AG10803 (cell line): Measurements from ENCODE around the gene COMTD1.
A peak's percentile ranks its signal among the peaks of the same experiment; 100 is the strongest.

ENCODE experiments used
- DNase-seq: peaks from one replicate; pipeline ENCODE4 v3.0.0; 2010; ENCODE audit warnings: low read depth
- H3K4me3 ChIP-seq: 2 replicates; pipeline ENCODE4 v1.5.1; 2011; ENCODE audit warnings: mild to moderate bottlenecking, low read length, control low read depth
- TF ChIP-seq, protein P1 (sequence below): conservative IDR thresholded peaks from 2 replicates; pipeline ENCODE4 v1.5.1; 2011; ENCODE audit warnings: mild to moderate bottlenecking, low read length, control low read depth, inconsistent platforms

Gene COMTD1

DNA sequence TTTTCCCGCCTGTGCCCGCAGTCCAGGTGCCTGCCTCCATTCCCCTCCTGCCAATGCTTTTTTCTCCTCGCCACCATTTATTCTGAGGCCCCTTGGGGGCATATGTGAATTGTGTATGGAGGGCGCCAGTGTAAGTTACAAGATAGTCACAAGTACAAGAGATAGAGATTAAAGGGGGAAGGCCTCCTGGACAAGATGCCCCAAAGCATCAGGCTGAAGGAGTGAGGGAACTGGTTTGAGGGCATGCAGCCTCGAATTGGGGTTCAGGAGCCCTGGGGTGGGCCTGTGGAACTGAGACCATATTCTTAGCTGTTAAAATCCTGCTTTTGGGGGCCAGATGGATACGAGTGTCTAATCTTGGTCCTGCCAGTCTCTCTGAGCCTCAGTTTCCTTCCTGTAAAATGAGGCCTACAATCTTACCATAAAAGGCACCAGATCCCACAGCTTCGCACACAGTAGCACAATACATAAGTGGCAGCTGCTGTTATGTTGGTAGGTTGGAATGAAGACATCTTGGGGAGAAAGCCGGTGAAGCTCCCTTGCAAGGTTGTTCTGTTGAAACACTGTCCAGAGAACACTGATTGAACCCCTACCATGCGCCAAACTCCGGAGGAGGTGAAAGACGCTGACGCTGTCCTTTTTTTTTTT is 545 bp upstream of the COMTD1 start:
- H3K4me3 ChIP-seq = no peak overlapping the region
- TF ChIP-seq, protein P1, sequence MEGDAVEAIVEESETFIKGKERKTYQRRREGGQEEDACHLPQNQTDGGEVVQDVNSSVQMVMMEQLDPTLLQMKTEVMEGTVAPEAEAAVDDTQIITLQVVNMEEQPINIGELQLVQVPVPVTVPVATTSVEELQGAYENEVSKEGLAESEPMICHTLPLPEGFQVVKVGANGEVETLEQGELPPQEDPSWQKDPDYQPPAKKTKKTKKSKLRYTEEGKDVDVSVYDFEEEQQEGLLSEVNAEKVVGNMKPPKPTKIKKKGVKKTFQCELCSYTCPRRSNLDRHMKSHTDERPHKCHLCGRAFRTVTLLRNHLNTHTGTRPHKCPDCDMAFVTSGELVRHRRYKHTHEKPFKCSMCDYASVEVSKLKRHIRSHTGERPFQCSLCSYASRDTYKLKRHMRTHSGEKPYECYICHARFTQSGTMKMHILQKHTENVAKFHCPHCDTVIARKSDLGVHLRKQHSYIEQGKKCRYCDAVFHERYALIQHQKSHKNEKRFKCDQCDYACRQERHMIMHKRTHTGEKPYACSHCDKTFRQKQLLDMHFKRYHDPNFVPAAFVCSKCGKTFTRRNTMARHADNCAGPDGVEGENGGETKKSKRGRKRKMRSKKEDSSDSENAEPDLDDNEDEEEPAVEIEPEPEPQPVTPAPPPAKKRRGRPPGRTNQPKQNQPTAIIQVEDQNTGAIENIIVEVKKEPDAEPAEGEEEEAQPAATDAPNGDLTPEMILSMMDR = no peak
- no peak for DNase-seq

- peak overlapping the region; percentile 68 for H3K4me3 ChIP-seq
- no peak for DNase-seq
Observed at GRCh38 chr10:75234683-75235374, 928 bp downstream of the COMTD1 start.

DNA sequence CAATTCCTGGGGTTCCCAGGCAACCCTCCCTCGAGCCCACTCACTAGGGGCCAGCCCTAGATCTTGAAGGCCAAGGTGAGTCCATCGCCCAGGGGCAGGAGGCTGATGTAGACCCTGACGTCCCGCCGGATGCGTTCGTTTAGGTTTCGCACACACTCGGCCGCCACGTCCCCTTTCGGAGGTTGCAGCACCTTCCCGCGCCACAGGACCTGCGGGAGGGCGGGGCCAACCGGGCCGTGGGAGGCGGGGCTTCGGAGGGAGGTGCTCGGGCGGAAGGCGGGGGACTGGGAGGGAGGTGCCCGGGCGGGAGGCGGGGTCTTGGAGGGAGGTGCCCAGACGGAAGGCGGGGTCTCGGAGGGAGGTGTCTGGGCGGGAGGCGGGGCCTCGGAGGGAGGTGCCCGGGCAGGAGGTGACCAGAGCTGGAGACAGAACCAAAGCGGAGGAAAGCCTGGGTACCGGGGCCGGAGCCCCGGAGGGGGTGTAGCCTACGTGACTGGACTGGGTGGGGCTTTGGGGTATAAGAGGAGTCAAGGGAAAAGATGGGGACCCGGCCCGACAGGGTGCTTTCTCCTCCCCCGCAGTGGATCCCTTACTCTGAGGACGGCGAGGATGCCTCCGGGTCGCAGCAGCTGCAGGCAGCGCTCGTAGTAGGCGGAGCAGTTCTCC is 1.6 kb downstream of the COMTD1 start:
- DNase-seq = peak; percentile 85

More at GRCh38 chr10:75234683-75235374, 928 bp downstream of the COMTD1 start:
- TF ChIP-seq, protein P1 = no peak

GRCh38 chr10:75233444-75234016 is 2.2 kb downstream of the COMTD1 start:
- TF ChIP-seq, protein P1 = no peak
- no peak overlapping the region; the same call in 1 of the 2 replicates for H3K4me3 ChIP-seq
- no peak for DNase-seq

More for the DNA sequence above, 1.6 kb downstream of the COMTD1 start:
- peak overlapping the region; percentile 68 for H3K4me3 ChIP-seq
- TF ChIP-seq, protein P1 = no peak

GRCh38 chr10:75231672-75232581 is 3.8 kb downstream of the COMTD1 start:
- TF ChIP-seq, protein P1 = no peak
- no peak overlapping the region for H3K4me3 ChIP-seq
- no peak for DNase-seq

- no peak overlapping the region for H3K4me3 ChIP-seq
- TF ChIP-seq, protein P1 = peak; percentile 98
- DNase-seq = peak; percentile 83
Observed at GRCh38 chr10:75230600-75231038, 5.1 kb downstream of the COMTD1 start.
